Central memory CD4-positive, alpha-beta T cell (primary cell): ENCODE data around the gene MARK4.
"Not testable (repeated sequence)": the region's sequence is repeated elsewhere in the genome, so short reads cannot be mapped to it uniquely, and the experiment has no call there.

Experiments used
- DNase-seq: peaks from one replicate; pipeline ENCODE4 v3.0.0; 2022

MARK4 gene

DNA sequence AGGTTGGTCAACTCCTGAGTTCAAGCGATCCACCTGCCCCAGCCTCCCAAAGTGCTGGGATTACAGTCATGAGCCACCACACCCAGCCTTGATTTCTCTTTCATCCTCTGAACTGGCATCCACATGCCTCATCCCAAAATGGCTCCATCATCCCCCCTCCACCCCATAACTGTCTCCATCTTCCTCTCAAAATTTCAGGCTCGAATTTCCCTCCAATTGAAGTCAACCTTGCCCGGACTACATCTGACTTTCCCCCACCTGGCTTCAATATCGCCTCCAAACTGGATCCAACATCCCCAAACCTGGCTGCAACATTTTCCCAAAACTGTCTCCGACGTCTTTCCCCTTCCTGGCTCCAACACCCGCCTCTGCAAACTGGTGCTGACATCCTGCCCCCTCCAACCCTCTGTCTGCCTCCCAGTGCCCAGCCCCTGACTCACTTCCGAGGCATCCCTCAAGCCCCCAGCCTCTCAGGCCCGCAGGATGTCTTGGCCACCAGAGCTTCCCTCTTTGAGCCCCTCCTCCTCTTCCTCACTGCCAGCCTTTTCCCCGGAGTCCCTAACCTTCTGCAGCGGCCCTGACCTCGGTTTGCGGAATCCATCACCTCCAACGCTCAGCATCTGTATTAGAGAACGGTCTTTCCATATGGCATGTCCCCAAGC lies 6.8 kb upstream of the MARK4 start:
- DNase-seq, result no peak

DNA sequence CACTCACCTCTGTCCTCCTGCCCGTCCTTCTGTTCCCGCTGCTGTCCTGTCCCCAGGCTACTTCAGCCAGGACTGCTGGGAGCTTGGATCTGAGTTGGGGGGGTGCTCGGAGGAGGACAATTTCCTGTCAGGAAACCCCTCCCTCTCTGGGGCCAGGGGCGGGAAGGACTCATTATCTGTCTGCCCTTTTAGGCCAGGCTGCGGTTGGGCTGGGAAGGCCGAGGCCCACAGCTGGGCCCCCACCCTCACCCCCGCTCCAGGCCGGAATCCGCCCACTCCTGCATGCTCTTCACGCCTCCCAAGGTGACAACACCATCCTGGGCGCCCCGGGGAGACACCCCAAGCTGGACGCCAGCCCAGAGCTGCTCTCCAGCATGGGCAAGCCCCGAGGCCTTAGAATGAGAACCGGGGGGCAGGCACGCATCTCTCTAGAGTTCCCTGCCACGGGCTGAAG lies 5.7 kb upstream of the MARK4 start, which contains the start of gene EXOC3L2:
EXOC3L2 (minus strand) TSS at position 74 of the 454 bp plus-strand sequence. CDS start 6,362 bp downstream, outside the sequence.
- no peak for DNase-seq

DNA sequence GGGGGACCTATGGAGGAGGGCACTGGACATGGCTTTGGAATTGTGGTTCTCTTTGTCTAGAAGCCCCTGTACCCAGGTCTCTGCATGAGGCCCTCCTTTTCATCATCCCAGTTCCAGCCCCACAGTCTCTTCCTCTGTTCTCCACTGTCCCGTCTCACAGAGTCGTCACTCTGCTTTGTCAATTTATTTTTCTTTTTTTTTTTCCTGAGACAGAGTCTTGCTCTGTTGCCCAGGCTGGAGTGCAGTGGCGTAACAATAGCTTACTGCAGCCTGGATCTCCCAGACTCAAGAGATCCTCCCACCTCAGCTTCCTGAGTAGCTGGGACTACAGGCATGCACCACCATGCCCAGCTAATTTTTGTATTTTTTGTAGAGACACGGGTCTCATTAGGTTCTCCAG lies 5.2 kb upstream of the MARK4 start:
- no peak for DNase-seq

DNA sequence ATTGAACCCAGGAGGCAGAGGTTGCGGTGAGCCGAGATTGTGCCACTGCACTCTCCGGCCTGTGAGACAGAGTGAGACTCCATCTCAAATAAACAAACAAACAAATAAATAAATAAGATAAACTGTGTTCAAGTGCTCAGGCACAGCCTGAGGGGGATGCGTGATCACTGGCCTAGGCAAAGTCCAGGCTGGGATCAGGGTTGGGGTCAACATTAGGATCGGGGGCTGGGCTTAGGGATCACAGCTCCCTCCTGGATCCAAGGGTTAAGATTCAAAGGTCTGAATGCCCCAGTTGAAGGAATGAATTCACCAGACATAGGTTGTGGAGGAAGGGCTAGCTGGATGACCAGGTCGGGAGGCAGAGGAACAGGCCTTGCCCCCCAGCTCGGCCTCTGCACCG lies 3.9 kb upstream of the MARK4 start:
- no peak for DNase-seq

DNA sequence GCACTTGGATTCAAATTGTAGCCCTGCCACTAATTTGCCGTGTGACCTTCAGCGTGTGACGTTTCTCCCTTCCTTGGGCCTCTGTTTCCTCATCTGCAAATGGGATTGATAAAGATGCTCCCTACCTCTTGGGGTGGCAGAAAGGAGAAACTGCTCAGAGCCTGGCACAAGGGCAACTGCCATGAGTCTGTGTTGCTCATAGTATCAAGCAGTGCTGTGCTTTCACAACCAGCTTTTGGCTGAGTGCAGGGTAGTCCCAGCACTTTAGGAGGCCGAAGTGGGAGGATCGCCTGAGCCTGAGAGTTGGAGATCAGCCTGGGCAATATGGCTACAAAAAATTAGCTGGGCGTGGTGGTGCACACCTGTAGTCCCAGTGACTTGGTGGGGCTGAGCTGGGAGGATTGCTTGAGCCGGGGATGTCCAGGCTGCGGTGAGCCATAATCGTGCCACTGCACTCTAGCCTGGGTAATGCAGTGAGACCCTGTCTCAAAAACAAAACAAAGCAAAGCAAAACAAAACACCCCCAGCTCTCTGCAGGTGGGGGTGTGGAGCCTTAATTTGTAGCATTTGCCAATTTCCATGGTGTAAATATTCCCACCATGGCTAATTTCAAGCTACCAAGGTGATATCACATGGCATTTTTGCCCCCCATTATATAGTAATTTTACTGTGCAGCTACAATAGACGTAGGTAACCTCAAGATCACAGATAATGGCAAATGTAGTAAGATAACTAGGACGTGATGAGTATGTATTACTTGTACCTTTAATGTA lies 1.6 kb upstream of the MARK4 start:
- no peak for DNase-seq

DNA sequence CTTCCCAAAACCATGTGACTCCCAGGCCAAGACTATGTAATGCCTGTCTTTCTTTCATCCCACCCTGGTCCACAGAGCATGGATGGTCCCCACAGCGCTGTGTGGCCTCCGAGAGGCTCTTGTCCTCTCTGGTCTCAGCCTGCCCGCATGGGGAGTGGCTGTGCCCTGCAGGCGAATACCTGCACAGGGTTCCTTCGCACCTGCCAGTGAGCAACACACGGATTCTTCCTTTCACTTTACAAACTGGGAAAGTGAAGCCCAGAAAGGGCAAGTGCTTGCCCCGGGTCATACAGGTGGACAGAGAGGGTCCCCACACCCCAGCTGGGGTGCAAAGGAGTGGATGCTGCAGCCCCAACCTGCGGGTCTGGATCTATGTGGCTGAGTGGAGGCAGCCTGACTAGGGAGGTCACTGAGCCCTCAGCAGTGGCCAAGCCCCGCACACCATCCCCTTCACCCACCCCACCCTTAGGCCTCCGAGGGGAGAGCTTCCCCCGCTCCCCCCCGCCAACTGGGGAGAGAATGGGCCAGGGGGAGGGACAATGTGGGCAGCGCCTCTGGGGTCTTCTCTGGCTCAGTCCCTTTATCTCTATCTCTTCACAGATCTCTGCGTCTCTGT lies 747 bp upstream of the MARK4 start:
- DNase-seq, result no peak

DNA sequence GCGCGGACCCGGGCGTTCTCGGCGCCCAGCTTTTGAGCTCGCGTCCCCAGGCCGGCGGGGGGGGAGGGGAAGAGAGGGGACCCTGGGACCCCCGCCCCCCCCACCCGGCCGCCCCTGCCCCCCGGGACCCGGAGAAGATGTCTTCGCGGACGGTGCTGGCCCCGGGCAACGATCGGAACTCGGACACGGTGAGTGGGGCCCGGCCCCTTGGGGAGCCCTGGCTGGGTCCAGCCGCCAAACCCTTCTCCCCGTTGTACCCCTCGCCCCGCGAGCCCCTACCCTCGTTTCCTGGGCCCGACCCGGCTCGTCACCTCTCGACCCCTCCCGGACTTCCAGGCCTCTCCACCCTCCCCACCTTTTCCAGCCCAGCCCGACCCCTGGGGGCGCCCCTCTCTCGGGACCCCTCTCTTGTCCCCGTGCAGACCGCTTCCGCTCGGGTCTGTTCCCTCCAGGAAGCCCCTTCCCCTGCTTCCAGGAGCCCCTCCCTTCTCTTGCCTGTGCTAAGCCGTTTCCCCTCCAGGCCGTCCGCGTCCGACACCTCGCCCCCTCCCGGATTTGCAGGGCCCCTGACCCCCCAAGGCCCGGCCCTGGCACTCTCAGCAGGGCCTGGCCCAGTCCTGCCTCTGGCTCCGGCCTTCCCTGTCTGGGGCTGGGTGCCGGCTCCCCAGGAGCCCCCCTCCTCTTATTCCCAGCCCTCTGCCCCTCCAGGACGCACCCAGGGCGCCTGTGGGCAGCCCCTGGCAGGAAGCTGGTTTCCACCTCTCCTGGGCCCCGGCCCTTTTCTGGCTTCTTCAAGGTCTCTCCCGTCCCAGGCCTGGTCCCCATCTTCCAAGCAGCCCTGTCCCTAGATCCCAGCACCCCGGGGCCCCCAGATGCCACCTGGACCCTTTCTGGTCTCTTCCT lies 632 bp downstream of the MARK4 start:
- DNase-seq, result no peak

DNA sequence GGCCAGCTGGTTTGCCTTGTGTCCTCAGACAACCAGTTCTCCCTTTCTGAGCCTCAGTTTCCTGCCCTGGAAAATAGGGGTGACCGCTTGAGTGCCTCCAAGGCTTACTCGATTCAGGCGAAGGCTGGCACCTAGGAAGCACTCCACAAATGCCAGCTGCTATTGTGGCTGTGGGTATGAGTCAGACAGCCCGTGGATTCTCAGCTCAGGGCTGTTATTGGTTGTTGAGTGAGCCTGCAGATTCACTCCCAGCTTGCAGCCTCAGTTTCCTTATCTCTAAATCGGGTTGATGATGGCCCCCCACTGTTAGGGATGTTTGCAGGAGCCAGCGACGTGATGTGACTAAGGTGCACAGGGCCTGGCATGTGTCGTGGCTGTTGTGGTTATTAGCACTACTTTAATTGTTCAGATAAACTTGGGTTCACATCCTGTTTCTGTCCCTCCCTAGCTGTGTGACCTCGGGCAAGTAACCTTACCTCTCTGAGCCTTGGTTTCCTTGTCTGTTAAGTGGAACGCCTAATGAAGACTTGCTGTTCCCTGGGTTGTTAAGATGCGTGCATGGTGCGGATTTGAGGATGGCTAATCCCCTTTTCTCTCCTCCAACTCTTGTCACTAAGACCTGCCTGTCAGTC lies 2.4 kb downstream of the MARK4 start:
- DNase-seq, result no peak

DNA sequence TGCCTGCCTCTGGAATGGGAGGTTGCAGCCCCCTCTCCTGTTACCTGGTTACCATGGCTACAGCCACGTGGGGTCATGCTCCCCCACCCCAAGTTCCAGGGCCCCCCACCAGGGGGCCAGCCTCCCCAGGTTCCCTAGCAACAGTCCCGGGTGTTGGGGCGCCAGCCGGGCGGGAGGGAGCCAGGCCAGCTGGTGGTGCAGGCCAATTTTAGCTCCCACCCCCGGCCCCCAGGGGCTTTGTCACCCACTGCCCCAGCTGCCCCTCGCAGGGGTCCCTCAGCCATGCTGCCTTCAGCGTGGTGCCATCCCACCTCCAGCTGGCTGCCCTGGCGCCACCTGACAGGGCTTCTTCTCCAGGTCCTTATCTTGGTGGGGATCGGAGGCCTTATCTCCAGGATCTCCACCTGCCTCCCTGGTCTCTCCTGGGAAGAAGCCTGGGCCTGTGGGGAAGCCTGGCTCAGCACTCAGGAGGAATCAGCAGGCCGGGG lies 3.0 kb downstream of the MARK4 start:
- DNase-seq, result no peak

DNA sequence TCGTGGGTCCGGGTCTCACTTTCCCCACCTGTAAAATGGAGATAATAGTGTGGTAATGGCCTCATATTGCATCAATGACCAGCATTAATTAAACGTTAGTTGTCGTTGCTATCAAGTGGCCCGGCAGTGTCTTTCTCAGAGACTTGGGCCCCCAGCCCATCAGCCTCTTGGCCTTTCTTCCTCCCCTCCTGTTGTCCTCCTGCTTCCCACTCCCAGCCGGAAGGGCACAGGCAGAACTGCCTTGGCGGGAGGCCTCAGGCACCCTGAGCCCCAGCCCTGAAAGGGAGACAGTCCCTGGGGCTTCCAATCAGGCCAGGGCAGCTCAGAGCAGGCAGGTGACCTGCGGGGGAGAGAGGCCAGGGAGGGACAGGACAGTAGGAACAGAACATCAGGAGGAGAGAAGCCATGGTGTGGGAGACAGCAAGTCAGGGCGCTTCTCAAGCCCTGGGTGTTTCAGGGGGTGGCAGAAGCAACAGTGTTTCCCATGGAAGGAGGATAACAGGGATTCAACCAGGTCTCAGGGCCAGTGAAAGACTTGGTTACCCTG lies 4.6 kb downstream of the MARK4 start:
- no peak for DNase-seq

DNA sequence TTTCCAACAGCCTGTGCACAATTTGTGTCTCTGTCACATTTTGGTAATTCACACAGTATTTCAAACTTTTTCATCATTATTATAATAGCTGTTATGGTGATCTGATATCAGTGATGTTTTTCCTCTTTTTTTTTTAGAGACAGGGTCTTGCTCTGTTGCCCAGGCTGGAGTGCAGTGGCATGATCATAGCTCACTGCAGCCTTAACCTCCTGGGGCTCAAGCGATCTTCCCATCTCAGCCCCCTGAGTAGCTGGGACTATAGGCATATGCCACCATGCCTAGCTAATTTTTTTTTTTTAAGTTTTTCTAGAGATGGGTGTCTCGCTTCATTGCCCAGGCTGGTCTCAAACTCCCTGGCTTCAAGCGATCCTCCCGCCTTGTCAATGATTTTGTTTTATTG lies 5.8 kb downstream of the MARK4 start:
- no peak for DNase-seq

DNA sequence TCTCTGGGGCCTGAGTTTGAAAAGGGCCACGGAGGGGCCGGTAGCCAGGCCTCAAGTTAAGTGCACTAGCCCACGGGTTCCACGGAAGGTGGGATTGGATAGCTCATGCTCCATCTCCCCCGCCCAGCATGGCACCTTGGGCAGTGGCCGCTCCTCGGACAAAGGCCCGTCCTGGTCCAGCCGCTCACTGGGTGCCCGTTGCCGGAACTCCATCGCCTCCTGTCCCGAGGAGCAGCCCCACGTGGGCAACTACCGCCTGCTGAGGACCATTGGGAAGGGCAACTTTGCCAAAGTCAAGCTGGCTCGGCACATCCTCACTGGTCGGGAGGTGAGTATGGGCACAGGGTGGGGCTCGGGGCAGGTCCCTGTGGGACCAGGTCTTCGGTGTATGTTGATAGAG lies 7.8 kb downstream of the MARK4 start:
- no peak for DNase-seq

DNA sequence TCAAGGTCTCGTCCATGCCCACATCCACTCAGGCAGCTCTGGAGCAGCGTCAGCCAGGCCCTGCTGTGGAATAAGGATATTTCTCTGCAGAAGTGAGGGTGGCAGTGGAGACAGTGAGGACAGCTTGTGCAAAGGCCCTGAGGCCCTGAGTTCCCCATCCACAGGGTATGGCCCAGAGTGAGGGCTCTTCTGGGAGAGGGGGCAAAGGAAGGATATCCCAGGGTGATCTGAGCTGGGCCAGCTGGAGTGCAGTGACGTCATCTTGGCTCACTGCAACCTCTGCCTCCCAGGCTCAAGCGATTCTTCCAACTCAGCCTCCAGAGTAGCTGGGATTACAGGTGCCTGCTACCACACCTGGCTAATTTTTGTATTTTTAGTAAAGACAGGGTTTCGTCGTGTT lies 11.5 kb downstream of the MARK4 start:
- no peak for DNase-seq

DNA sequence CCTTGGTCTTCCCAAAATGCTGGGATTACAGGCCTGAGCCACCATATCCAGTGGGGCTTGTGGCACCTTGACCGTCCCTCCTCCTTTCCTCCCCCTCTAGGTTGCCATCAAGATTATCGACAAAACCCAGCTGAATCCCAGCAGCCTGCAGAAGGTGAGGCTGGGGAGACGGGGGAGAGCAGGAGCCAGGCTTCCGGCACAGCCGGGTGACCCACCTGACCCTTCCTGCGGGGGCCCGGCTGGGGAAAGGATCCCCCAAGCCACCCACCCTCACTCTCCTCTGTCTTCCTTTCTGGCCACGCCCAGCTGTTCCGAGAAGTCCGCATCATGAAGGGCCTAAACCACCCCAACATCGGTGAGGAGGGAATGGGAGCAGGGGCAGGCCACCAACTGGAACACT lies 11.9 kb downstream of the MARK4 start:
- DNase-seq, result no peak

DNA sequence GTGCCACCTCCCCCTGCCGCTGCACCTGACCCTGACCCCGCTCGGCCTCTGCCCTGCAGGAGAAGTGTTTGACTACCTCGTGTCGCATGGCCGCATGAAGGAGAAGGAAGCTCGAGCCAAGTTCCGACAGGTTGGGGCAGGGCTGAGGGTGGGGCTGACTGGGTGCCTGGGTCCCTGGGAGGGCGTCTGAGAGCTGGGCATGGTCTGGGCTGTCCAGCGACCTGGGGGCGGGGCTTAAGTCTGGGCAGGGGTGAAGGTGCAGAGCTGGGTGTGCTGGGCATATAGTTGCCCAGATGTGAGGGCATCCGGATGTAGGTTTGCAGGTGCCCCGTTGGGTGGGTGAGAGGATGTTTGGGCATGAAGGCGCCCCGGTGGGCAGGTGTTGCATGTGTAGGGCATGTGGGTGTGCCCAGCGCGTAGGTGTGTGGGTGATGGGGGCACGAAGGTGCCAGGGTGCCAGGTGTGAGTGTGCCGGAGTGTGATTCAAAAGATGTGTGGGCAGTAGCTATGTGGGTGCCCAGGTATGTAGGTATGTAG lies 13.8 kb downstream of the MARK4 start:
- no peak for DNase-seq

DNA sequence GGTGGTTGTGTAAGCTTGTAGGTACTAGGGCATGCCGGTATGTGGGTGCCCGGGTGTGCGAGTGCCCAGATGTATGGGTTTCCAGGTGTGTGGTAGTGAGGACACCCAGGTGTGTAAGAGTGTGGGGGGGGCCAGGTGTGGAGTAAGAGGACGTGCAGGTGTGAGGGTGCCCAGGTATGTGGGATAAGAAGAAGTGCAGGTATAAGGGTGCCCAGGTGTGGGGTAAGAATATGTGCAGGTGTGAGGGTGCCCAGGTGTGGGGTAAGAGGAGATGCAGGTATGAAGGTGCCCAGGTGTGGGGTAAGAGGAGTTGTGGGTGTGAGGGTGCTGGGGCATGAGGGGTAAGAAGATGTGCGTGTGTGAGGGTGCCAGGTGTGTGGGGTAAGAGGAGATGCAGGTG lies 14.3 kb downstream of the MARK4 start:
- no peak for DNase-seq

DNA sequence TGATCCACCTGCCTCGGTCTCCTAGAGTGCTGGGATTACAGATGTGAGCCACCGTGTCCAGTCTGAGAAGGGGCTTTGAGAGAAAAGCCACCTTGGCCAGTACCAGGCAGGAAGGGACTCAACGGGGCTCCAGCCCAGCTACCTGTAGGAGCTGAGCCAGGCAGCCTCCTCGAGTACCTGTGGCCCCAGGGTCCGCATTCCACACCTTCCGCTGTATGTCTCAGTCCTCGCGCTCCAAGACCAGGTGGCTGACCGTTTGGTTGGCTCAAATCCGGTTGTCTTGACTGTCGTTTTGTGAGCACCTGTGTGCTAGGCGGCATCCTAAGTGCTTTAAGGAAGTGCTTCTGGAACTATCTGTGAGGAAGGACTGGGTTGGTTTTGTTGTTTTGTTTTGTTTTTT lies 16.2 kb downstream of the MARK4 start:
- no peak for DNase-seq

DNA sequence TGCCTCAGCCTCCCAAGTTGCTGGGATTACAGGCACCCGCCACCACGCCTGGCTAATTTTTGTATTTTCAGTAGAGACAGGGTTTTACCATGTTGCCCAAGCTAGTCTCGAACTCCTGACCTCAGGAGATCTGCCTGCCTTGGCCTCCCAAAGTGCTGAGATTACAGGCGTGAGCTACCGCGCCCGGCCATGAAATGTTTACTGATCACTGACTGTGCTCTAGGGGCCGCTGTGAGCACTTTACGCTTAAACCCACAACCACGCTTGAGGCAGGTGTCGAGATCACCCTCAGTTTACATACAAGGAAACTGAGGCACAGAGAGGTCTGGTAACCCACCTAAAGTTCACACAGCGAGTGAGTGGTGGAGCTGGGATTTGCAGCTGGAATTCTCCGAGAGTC lies 18.9 kb downstream of the MARK4 start:
- not testable (repeated sequence) for DNase-seq

DNA sequence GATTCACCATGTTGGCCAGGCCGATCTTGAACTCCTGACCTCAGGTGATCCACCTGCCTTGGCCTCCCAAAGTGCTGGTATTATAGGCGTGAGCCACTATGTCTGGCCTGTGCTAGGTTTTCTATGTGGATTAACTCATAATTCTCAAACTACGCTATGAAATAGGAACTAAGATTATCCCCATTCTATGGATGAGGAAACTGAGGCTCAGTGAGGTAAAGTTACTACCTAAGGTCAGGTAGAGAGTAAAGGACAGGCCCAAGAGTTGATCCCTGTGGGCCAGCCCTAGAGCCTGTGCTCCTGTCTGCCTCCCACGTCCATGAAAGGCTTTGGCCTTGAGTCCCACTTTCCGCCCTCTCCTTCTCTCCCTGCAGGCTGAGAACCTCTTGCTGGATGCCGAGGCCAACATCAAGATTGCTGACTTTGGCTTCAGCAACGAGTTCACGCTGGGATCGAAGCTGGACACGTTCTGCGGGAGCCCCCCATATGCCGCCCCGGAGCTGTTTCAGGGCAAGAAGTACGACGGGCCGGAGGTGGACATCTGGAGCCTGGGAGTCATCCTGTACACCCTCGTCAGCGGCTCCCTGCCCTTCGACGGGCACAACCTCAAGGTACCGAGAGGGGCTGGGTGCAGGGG lies 20.1 kb downstream of the MARK4 start:
- no peak for DNase-seq

DNA sequence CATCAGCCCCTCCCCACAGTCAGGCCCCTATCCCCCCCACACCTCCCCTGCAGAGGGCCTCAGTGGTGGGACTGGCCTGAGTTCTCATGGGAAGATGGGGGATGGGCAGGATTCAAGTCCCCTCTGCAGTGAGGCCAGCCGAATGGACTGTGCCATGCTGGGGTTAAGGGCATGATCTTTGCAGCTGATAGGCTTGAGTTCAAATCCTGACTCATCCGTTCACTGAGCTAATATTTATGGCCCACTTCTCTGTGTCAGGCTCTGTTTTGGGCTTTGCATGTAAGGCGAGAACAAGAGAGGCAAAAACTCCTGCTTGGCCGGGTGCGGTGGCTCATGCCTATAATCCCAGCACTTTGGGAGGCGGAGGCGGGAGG lies 20.7 kb downstream of the MARK4 start:
- DNase-seq, result no peak

DNA sequence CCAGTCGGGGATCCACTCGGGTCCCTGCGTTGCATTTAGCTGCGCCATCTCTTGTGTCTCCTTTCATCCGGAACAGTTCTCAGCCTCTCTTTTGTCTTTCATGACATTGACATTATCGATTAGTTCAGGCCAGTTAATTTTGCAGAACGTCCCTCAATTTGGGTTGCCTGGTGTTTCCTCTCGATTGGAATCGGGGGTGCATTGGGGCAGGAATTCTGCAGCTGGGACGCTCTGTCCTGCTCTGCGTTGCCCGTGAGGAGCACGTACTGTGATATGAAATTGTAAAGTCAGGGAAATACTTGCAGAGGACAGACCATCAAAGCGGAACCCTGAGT lies 22.4 kb downstream of the MARK4 start:
- no peak for DNase-seq
